ENCODE results near the gene RUNX2. TPM values are rescaled to one million over a fixed set of nuclear protein-coding genes. Genes with fewer than 3 reads are reported as not detected.

RUNX2 gene
- total RNA-seq, 2 experiments from 2014 or later = 0.27 to 0.44 TPM

DNA sequence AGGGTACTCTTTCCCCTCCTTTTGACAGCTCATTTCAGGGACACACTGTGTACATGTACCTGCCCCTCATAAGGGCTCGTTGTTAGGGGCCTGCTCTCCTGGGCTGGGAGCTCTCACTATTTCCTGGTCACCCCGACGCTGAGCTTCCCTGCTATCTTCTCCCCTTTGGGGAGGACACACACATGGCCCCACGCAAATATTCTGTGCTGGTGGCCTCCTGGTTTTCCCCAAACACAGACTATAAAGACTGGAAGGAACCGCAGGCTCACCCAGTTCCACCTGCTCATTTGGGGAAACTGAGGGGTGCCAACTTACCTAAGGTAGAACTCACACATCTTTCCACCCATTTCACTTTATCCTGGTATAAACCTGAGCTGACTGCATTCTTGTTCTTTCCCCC lies 351.0 kb downstream of the RUNX2 start:
- Histone ChIP-seq H2AFZ (ENCODE audit: low read length) (no peak overlapping the region), H3K79me2 (ENCODE audit: insufficient read depth, low read depth, low read length) (no peaks in the 10 kb centered on the region), H3K9me3 (ENCODE audit: low read length) (peaks cover 28% of the 10 kb centered on the region; the same call in 1 of the 2 replicates), H3K27ac (ENCODE audit: low read depth, low read length, poor library complexity, severe bottlenecking) (no peak overlapping the region), H3K36me3 (ENCODE audit: insufficient read depth, low read length) (no peaks in the 10 kb centered on the region; the same call in 1 of the 2 replicates), H3K4me1 (ENCODE audit: insufficient read depth, low read length, poor library complexity, severe bottlenecking) (peaks cover 42% of the 10 kb centered on the region), H3K4me2 (ENCODE audit: low read length) (no peak overlapping the region), H4K20me1 (ENCODE audit: insufficient read depth, low read length) (no peaks in the 10 kb centered on the region), H3K9me2 (ENCODE audit: insufficient read depth, low read length) (no peaks in the 10 kb centered on the region), H3K4me3 (ENCODE audit: low read depth, low read length, poor library complexity, severe bottlenecking) (no peak overlapping the region)
- no peak for DNase-seq (ENCODE audit: low spot score)
- TF ChIP-seq EZH2phosphoT487 (IDR thresholded peaks at IDR 0.05; ENCODE audit: borderline replicate concordance, low read depth, low read length) = no peak
- TF ChIP-seq, protein P1, sequence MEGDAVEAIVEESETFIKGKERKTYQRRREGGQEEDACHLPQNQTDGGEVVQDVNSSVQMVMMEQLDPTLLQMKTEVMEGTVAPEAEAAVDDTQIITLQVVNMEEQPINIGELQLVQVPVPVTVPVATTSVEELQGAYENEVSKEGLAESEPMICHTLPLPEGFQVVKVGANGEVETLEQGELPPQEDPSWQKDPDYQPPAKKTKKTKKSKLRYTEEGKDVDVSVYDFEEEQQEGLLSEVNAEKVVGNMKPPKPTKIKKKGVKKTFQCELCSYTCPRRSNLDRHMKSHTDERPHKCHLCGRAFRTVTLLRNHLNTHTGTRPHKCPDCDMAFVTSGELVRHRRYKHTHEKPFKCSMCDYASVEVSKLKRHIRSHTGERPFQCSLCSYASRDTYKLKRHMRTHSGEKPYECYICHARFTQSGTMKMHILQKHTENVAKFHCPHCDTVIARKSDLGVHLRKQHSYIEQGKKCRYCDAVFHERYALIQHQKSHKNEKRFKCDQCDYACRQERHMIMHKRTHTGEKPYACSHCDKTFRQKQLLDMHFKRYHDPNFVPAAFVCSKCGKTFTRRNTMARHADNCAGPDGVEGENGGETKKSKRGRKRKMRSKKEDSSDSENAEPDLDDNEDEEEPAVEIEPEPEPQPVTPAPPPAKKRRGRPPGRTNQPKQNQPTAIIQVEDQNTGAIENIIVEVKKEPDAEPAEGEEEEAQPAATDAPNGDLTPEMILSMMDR (conservative IDR thresholded peaks at IDR 0.05; ENCODE audit: low read length) = no peak
- no TSS peak for BruUV-seq (replicated peaks)
- POLR2A ChIA-PET = interaction anchor here (0.7 kb wide), 1 partner anchor 17 kb away, joined by 3 read pairs; no protein-coding TSS in a partner anchor
- intact Hi-C loops (cut with micrococcal nuclease; ENCODE audit: unreplicated experiment) = no loop called here
- CTCF ChIA-PET (ENCODE audit: unreplicated experiment) = no interaction called here

DNA sequence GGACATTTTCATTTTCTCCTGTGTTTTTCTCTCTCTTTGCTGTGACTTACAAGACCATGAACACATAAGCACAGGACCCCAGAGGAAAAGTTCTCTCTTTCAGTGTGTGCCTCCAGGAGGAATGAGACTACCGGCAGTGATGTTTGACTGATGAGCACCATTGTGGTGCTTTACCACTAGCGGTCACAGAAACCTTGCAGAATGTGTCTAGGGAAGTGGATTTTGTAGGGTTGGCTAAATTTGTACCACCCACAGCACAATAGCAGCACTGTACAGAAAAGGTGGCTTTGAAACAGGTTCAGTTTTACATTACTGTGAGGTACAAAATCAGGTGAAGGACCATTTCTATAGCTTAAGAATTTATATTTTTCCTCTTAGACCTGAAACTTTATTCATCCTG lies 351.5 kb downstream of the RUNX2 start:
- Histone ChIP-seq H3K9me2 (ENCODE audit: insufficient read depth, low read length) (no peaks in the 10 kb centered on the region), H3K27ac (ENCODE audit: low read depth, low read length, poor library complexity, severe bottlenecking) (no peak overlapping the region), H3K36me3 (ENCODE audit: insufficient read depth, low read length) (no peaks in the 10 kb centered on the region; the same call in 1 of the 2 replicates), H3K4me1 (ENCODE audit: insufficient read depth, low read length, poor library complexity, severe bottlenecking) (peaks cover 42% of the 10 kb centered on the region), H2AFZ (ENCODE audit: low read length) (no peak overlapping the region), H3K79me2 (ENCODE audit: insufficient read depth, low read depth, low read length) (no peaks in the 10 kb centered on the region), H3K4me2 (ENCODE audit: low read length) (no peak overlapping the region), H3K9me3 (ENCODE audit: low read length) (peaks cover 28% of the 10 kb centered on the region; the same call in 1 of the 2 replicates), H3K4me3 (ENCODE audit: low read depth, low read length, poor library complexity, severe bottlenecking) (no peak overlapping the region), H4K20me1 (ENCODE audit: insufficient read depth, low read length) (no peaks in the 10 kb centered on the region)
- TF ChIP-seq, protein P1 (conservative IDR thresholded peaks at IDR 0.05; ENCODE audit: low read length) = no peak
- TF ChIP-seq EZH2phosphoT487 (IDR thresholded peaks at IDR 0.05; ENCODE audit: borderline replicate concordance, low read depth, low read length) = no peak
- no peak for DNase-seq (ENCODE audit: low spot score)
- ChIA-PET CTCF (ENCODE audit: unreplicated experiment) (no interaction called here), POLR2A (no interaction called here)
- no TSS peak for BruUV-seq (replicated peaks)
- intact Hi-C loops (cut with micrococcal nuclease; ENCODE audit: unreplicated experiment) = no loop called here

DNA sequence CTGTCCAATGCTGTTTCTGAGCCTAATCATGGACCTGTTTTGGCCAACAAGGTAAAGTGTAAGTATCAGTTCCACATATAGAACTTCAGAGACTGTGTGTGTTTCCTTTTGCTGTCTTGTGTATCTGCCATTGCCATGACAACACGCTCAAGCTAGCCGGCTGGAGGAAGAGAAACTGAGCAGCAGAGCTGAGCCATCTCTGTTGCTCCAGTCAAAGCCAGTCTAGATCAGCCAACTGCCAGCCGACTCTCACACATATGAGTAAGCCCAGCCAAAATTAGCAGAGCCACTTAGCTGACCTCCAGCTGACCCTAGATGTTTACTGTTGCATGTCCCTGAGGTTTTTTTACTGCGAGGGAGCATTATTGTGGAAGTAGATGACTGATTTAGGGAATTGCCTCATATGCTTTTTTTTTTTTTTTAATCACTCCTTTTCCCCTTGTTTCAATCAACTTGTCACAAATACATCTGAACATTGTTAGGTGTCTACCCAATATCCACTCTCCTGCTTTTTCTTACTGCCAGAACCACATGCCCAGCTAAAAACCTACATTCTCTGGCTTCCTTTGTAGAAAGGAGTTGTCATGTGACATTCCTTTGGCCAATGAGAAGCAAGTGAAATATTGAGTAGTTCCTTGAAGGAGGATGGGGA lies 353.9 kb downstream of the RUNX2 start:
- intact Hi-C loops (cut with micrococcal nuclease; ENCODE audit: unreplicated experiment) = no loop called here
- no TSS peak for BruUV-seq (replicated peaks)

More for the DNA sequence above, 353.9 kb downstream of the RUNX2 start:
- H3K4me3 ChIP-seq (ENCODE audit: low read depth, low read length, poor library complexity, severe bottlenecking) = no peak overlapping the region
- H3K4me2 ChIP-seq (ENCODE audit: low read length) = peak overlapping the region; percentile 31
- H3K79me2 ChIP-seq (ENCODE audit: insufficient read depth, low read depth, low read length) = no peaks in the 10 kb centered on the region
- peak overlapping the region; percentile 53 for H3K27ac ChIP-seq (ENCODE audit: low read depth, low read length, poor library complexity, severe bottlenecking)
- no peaks in the 10 kb centered on the region for H4K20me1 ChIP-seq (ENCODE audit: insufficient read depth, low read length)
- TF ChIP-seq EZH2phosphoT487 (IDR thresholded peaks at IDR 0.05; ENCODE audit: borderline replicate concordance, low read depth, low read length) = no peak
- TF ChIP-seq, protein P1 (conservative IDR thresholded peaks at IDR 0.05; ENCODE audit: low read length) = no peak
- H3K4me1 ChIP-seq (ENCODE audit: insufficient read depth, low read length, poor library complexity, severe bottlenecking) = peaks cover 38% of the 10 kb centered on the region
- POLR2A ChIA-PET = interaction anchor here (0.6 to 1.4 kb wide), 4 partner anchors 22 to 94 kb away, joined by 3 to 4 read pairs (median 4); no protein-coding TSS in a partner anchor
- H3K9me3 ChIP-seq (ENCODE audit: low read length) = peaks cover 28% of the 10 kb centered on the region; the same call in 1 of the 2 replicates
- peak; percentile 94 for DNase-seq (ENCODE audit: low spot score)
- no peak overlapping the region; the same call in 1 of the 2 replicates for H2AFZ ChIP-seq (ENCODE audit: low read length)
- H3K9me2 ChIP-seq (ENCODE audit: insufficient read depth, low read length) = no peaks in the 10 kb centered on the region
- CTCF ChIA-PET (ENCODE audit: unreplicated experiment) = no interaction called here
- no peaks in the 10 kb centered on the region; the same call in 1 of the 2 replicates for H3K36me3 ChIP-seq (ENCODE audit: insufficient read depth, low read length)

Data from OCI-LY7 (cell line).